Ramos (cell line): ENCODE measurements around the gene TMEM245.
"Not testable (repeated sequence)": the region's sequence is repeated elsewhere in the genome, so short reads cannot be mapped to it uniquely, and the experiment has no call there.

ENCODE experiments used
- in situ Hi-C: fragments of 300-500 bp; cut with MboI; formaldehyde crosslinking; loops from one replicate; pipeline ENCODE4 v1.14.3; 2022; ENCODE audit warnings: low sequenced_read_pairs; ENCODE audit not compliant: unreplicated experiment

TMEM245 gene

GRCh38 chr9:109072821-109073435 lies 46.8 kb downstream of the TMEM245 start:
- in situ Hi-C loops: no loop called here

- in situ Hi-C loops: no loop called here
Observed at GRCh38 chr9:109072133-109072692, 47.5 kb downstream of the TMEM245 start.

GRCh38 chr9:109068764-109069163 lies 51.0 kb downstream of the TMEM245 start:
- in situ Hi-C loops: no loop called here

- in situ Hi-C loops: no loop called here
Observed at GRCh38 chr9:109064963-109065702, 54.6 kb downstream of the TMEM245 start.

- in situ Hi-C loops: no loop called here
Observed at GRCh38 chr9:109063760-109064159, 56.0 kb downstream of the TMEM245 start.

GRCh38 chr9:109062543-109062942 lies 57.2 kb downstream of the TMEM245 start:
- in situ Hi-C loops: no loop called here

GRCh38 chr9:109060191-109060590 lies 59.6 kb downstream of the TMEM245 start:
- in situ Hi-C loops: no loop called here

- in situ Hi-C loops: not testable (repeated sequence)
Observed at GRCh38 chr9:109053121-109053520, 66.6 kb downstream of the TMEM245 start.

GRCh38 chr9:109052416-109052815 lies 67.3 kb downstream of the TMEM245 start:
- in situ Hi-C loops: no loop called here

- in situ Hi-C loops: no loop called here
Observed at GRCh38 chr9:109051733-109052132, 68.0 kb downstream of the TMEM245 start.

GRCh38 chr9:109050444-109050843 lies 69.3 kb downstream of the TMEM245 start:
- in situ Hi-C loops: no loop called here

GRCh38 chr9:109048822-109049221 lies 70.9 kb downstream of the TMEM245 start:
- in situ Hi-C loops: no loop called here

GRCh38 chr9:109047259-109047658 lies 72.5 kb downstream of the TMEM245 start:
- in situ Hi-C loops: no loop called here

- in situ Hi-C loops: no loop called here
Observed at GRCh38 chr9:109046346-109046745, 73.4 kb downstream of the TMEM245 start.

GRCh38 chr9:109043578-109043977 lies 76.2 kb downstream of the TMEM245 start:
- in situ Hi-C loops: no loop called here

- in situ Hi-C loops: no loop called here
Observed at GRCh38 chr9:109040571-109040970, 79.2 kb downstream of the TMEM245 start.

GRCh38 chr9:109039539-109039938 lies 80.2 kb downstream of the TMEM245 start:
- in situ Hi-C loops: no loop called here

GRCh38 chr9:109037946-109038715 lies 81.6 kb downstream of the TMEM245 start:
- in situ Hi-C loops: no loop called here

GRCh38 chr9:109036744-109037680 lies 82.7 kb downstream of the TMEM245 start:
- in situ Hi-C loops: no loop called here
